Vagina (tissue), 2 donors: Measurements from ENCODE around the gene PLXNA3.

Experiments
- CTCF ChIP-seq, 3 experiments: fragments of 450-650 bp in 2 of 3; fragments of 200-600 bp in 1 of 3; sonication (generic) in 1 of 3; IDR thresholded peaks; one replicate each; pipeline ENCODE4 v1.5.1; 2017 to 2019; ENCODE audit warnings: antibody characterized with exemption in 3 of 3, mild to moderate bottlenecking in 2 of 3, moderate library complexity in 2 of 3
- POLR2A ChIP-seq, 2 donors: fragments of 450-650 bp; IDR thresholded peaks; one replicate each; pipeline ENCODE4 v1.6.1; 2017; ENCODE audit warnings: antibody characterized with exemption in 2 of 2, mild to moderate bottlenecking in 2 of 2, moderate library complexity in 2 of 2

GRCh38 chrX:154484255-154485149, 26.4 kb downstream of the PLXNA3 start:
- TF ChIP-seq CTCF (IDR thresholded peaks at IDR 0.05) = no peak
- TF ChIP-seq POLR2A (IDR thresholded peaks at IDR 0.05) = no peak
